Measurements from ENCODE around the gene BMPR1A.
"Not testable (repeated sequence)": the region's sequence is repeated elsewhere in the genome, so short reads cannot be mapped to it uniquely, and the experiment has no call there.

Gene BMPR1A

DNA sequence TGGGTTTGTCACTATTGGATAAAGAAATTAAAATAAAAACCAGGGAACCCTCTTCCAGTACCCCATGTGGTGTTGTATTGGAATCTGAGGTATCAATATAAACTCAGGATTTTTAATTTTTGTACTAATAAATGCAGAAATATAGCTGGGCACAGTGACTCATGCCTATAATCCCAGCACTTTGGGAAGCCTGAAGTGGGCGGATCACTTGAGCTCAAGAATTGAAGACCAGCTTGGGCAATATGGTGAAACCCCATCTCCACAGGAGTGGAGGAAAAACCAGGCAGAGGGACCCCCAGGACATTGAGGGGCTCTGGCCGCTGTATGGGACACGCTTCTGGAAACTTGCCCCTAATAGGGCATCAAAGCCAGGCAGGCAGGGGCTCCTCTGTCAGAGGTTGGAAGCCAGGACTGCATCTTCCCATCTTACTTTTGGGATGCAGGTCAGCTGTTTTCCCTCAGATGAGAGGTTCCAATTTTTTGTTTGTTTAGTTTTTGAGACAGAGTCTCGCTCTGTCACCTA lies 222.9 kb downstream of the BMPR1A start:
- DNase-seq (ENCODE audit: extremely low read depth in 1 of 2, low read depth in 1 of 2): no peak

- DNase-seq (ENCODE audit: extremely low read depth in 1 of 2, low read depth in 1 of 2): no peak
Observed at GRCh38 chr10:86979977-86980448, 223.6 kb downstream of the BMPR1A start.

GRCh38 chr10:86981020-86981419 lies 224.6 kb downstream of the BMPR1A start:
- not testable (repeated sequence) for DNase-seq (ENCODE audit: extremely low read depth in 1 of 2, low read depth in 1 of 2)

DNA sequence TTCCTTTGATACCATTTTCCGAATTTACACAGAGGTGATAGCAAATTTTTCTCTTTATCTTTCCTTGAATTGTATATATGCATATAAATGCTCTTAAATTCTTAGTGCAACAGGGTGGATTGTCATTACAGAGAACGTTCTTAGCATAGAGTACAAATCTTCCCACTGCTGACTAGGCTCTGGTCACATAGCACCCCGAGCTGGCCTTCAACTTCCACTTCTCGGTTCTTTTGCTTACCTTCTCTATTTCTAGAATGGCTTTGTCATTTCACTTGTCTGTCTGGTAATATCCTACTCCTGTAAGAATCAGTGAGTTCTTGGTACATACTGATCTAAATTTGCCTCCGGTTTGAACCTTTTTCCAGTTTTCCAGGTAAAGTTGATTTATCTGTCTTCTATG lies 225.3 kb downstream of the BMPR1A start:
- no peak for DNase-seq (ENCODE audit: extremely low read depth in 1 of 2, low read depth in 1 of 2)

All from activated CD8-positive, alpha-beta memory T cell treated with anti-CD3 and anti-CD28 coated beads for 1 hour (primary cell).